Endothelial cell of umbilical vein (primary cell): Measurements from ENCODE around the gene GMPPA. TPM values are rescaled to one million over a fixed set of nuclear protein-coding genes. Genes with fewer than 3 reads are reported as not detected.

Experiments used
- BruUV-seq: library from RNA; stranded (reverse); fragments of 400-500 nt; replicated peaks from 2 replicates; lab custom pipeline; 2021; lab: Mats Ljungman, UMichigan
- CTCF ChIA-PET: fragments of 300-600, 350-600 bp; sonication (Branson Sonifier 250); formaldehyde crosslinking; loops from one replicate; lab custom pipeline; 2021; ENCODE audit warnings: antibody characterized with exemption, inconsistent platforms; lab: Charles Lee
- POLR2A ChIA-PET: fragments of 300-600, 350-600 bp; sonication (Branson Sonifier 250); formaldehyde crosslinking; loops from one replicate; lab custom pipeline; 2021; ENCODE audit warnings: antibody characterized with exemption, inconsistent platforms; lab: Charles Lee
- DNase-seq: peaks from one replicate; pipeline ENCODE4 v3.0.0-alpha.2; 2011; ENCODE audit warnings: low read depth, low spot score
- FAIRE-seq: peaks from 2 replicates; lab custom pipeline; 2011; peaks lifted over from hg19 to GRCh38; lab: Jason Lieb, UNC
- H2AFZ ChIP-seq: 2 replicates; pipeline ENCODE4 v1.6.0; 2012; ENCODE audit warnings: low read depth, low read length, control low read depth, inconsistent platforms
- H3K27ac ChIP-seq: 2 replicates; pipeline ENCODE4 v1.5.1; 2011; ENCODE audit warnings: low read depth, mild to moderate bottlenecking, control low read depth, low read length, moderate library complexity; ENCODE audit not compliant: insufficient read depth
- H3K27me3 ChIP-seq, 2 experiments: 2 replicates each; pipeline versions ENCODE4 v1.6.0 to v1.6.1; 2011; ENCODE audit warnings: low read length in 2 of 2, mixed read lengths in 1 of 2; ENCODE audit not compliant: control insufficient read depth in 2 of 2, insufficient read depth in 2 of 2
- H3K36me3 ChIP-seq, 2 experiments: 2 replicates in 1 of 2; 3 replicates in 1 of 2; pipeline ENCODE4 v1.5.1; 2011; ENCODE audit warnings: low read length in 2 of 2, mild to moderate bottlenecking in 1 of 2, moderate library complexity in 1 of 2; ENCODE audit not compliant: control insufficient read depth in 2 of 2, insufficient read depth in 2 of 2; ENCODE audit errors: extremely low read depth in 1 of 2
- H3K4me1 ChIP-seq: 3 replicates; pipeline ENCODE4 v1.5.1; 2011; ENCODE audit warnings: mild to moderate bottlenecking, low read length; ENCODE audit not compliant: control insufficient read depth, insufficient read depth; ENCODE audit errors: extremely low read depth
- H3K4me2 ChIP-seq: 2 replicates; pipeline ENCODE4 v1.6.1; 2011; ENCODE audit warnings: low read length, control low read depth, mixed read lengths; ENCODE audit not compliant: insufficient read depth
- H3K4me3 ChIP-seq, 3 experiments: fragments of 200-600 bp in 1 of 3; sonication (generic), shearing (Covaris generic) in 1 of 3; replicated peaks in 1 of 3; 2 replicates each; pipeline ENCODE4 v1.5.1; 2011 to 2016; ENCODE audit warnings: control low read depth in 3 of 3, low read length in 3 of 3, mild to moderate bottlenecking in 2 of 3, inconsistent platforms in 1 of 3, low read depth in 1 of 3, moderate library complexity in 1 of 3; ENCODE audit not compliant: insufficient read depth in 1 of 3
- H3K79me2 ChIP-seq: 2 replicates; pipeline ENCODE4 v1.6.0; 2012; ENCODE audit warnings: low read length, inconsistent platforms; ENCODE audit not compliant: control insufficient read depth, insufficient read depth
- H3K9ac ChIP-seq: replicated peaks from 2 replicates; pipeline ENCODE3; 2011; ENCODE audit warnings: low read length, control low read depth; ENCODE audit not compliant: insufficient read depth; ENCODE audit errors: extremely low read depth
- H3K9me1 ChIP-seq: replicated peaks from 3 replicates; pipeline ENCODE4 v1.6.0; 2011; ENCODE audit warnings: mild to moderate bottlenecking, low read length; ENCODE audit not compliant: control insufficient read depth, insufficient read depth; ENCODE audit errors: extremely low read depth
- H3K9me3 ChIP-seq: replicated peaks from 2 replicates; pipeline ENCODE4 v1.5.1; 2012; ENCODE audit warnings: low read length, inconsistent platforms; ENCODE audit not compliant: control insufficient read depth, insufficient read depth
- H4K20me1 ChIP-seq: replicated peaks from 2 replicates; pipeline ENCODE3; 2011; ENCODE audit warnings: mild to moderate bottlenecking, low read length; ENCODE audit not compliant: control insufficient read depth, insufficient read depth; ENCODE audit errors: extremely low read depth
- EZH2 ChIP-seq: IDR thresholded peaks from 2 replicates; pipeline ENCODE4 v1.6.1; 2012; ENCODE audit warnings: borderline replicate concordance, low read depth, mild to moderate bottlenecking, moderate library complexity, low read length, inconsistent platforms; ENCODE audit not compliant: severe bottlenecking
- FOS ChIP-seq: IDR thresholded peaks from 2 replicates; pipeline ENCODE4 v1.6.1; 2011; ENCODE audit warnings: mild to moderate bottlenecking, low read length, moderate library complexity, borderline replicate concordance; ENCODE audit not compliant: insufficient read depth
- GATA2 ChIP-seq: IDR thresholded peaks from 2 replicates; pipeline ENCODE4 v1.7.0; 2011; ENCODE audit warnings: low read depth, mild to moderate bottlenecking, moderate library complexity, mixed read lengths, low read length; ENCODE audit not compliant: insufficient read length, insufficient read depth
- JUN ChIP-seq: IDR thresholded peaks from 2 replicates; pipeline ENCODE4 v1.6.1; 2011; ENCODE audit warnings: borderline replicate concordance, low read depth; ENCODE audit not compliant: insufficient read length, insufficient read depth
- MAX ChIP-seq: IDR thresholded peaks from 2 replicates; pipeline ENCODE4 v1.6.1; 2011; ENCODE audit not compliant: insufficient read depth, insufficient read length
- MYC ChIP-seq: IDR thresholded peaks from one replicate; pipeline ENCODE4 v1.6.1; 2011; ENCODE audit warnings: mild to moderate bottlenecking, low read depth, low read length
- POLR2A ChIP-seq: IDR thresholded peaks from 2 replicates; pipeline ENCODE4 v1.6.1; 2012; ENCODE audit warnings: low read depth, mild to moderate bottlenecking, control low read depth, low read length
- POLR2AphosphoS5 ChIP-seq: IDR thresholded peaks from 2 replicates; pipeline ENCODE4 v1.6.1; 2012; ENCODE audit warnings: low read depth, mild to moderate bottlenecking, control low read depth, low read length, moderate library complexity; ENCODE audit not compliant: insufficient read depth
- dilution Hi-C: fragments of 300-500 bp; cut with MboI; formaldehyde crosslinking; loops from one replicate; pipeline ENCODE4 v1.15.0; 2019; ENCODE audit warnings: low sequenced_read_pairs; ENCODE audit not compliant: extremely low pct_ligation_motif_present
- intact Hi-C: fragments of 100-400 bp; cut with micrococcal nuclease; formaldehyde crosslinking; loops from one replicate; pipeline ENCODE4 v1.10.0; 2022
- polyA plus RNA-seq, 4 experiments: library from polyadenylated mRNA; depleted of rRNA in 3 of 4; stranded (reverse) in 3 of 4; unstranded in 1 of 4; fragments of >200 nt; gene quantifications; 2 replicates each; pipeline versions ENCODE4 v1.2.1 to v1.2.3, GENCODE V29; 2011 to 2012; ENCODE audit warnings: missing spikeins in 1 of 4
- total RNA-seq: library from RNA; stranded (reverse); gene quantifications from 2 replicates; pipeline ENCODE4 v1.2.3, GENCODE V29; 2021
- TF ChIP-seq, protein P1 (sequence below), 2 donors: IDR thresholded peaks; 1 replicate in 1 of 2; 2 replicates in 1 of 2; pipeline ENCODE4 v1.5.1; 2011; ENCODE audit warnings: low read length in 2 of 2, mild to moderate bottlenecking in 2 of 2, moderate library complexity in 2 of 2, control low read depth in 1 of 2, inconsistent platforms in 1 of 2, low read depth in 1 of 2; ENCODE audit not compliant: insufficient read depth in 1 of 2; ENCODE audit errors: extremely low read depth in 1 of 2

The GMPPA gene
- total and polyA plus RNA-seq, 2 donors (not counting 3 experiments of a cell fraction or from before 2014, with no cell fraction given): 39.1 to 104 TPM

DNA sequence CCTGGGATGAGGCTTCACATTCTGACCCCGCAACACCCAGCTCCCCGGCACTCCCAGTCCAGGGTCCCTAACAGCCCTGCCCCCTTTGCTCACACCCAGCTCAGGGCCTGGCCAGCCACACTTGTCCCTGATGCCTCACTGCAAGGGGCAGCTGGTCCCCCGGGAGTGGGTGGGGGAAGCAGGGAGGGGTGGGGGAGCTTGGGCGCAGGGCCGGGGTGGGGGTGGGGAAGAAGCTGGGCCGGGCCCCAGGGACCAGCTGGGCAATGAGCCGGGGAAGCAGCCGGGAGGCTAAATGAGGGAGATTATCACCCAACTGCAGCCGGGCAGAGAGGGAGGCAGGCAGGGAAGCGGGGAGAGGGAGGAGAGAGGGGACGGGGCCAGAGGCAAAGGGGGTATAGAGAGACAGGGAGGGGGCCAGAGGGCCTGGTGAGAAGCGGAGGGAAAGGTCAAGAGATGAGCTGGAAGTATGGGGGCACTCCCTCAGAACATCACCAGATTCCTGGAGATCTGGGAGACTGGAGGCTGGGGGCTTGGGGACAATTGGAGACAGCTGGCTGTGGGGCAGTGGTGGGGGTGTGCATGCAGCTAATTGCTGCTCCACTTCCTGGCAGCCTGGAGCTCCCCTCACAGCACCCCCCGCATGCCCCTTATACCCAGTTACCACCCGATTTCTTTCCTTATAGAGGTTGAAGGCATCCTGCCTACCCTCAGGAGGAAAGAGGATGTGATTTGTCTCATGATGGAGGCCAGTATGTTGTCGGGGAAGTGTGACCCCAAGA, 13.0 kb downstream of the GMPPA start:
- DNase-seq (no peak), FAIRE-seq (no peak)
- H3K4me1 ChIP-seq: no peaks in the 10 kb centered on the region
- no peak overlapping the region for H3K9ac ChIP-seq
- no peak overlapping the region for H2AFZ ChIP-seq
- no peak overlapping the region for H3K4me2 ChIP-seq
- no peak for TF ChIP-seq JUN
- TF ChIP-seq MAX: no peak
- no peak for TF ChIP-seq GATA2
- TF ChIP-seq FOS: no peak
- no peak for TF ChIP-seq EZH2
- TF ChIP-seq, protein P1, sequence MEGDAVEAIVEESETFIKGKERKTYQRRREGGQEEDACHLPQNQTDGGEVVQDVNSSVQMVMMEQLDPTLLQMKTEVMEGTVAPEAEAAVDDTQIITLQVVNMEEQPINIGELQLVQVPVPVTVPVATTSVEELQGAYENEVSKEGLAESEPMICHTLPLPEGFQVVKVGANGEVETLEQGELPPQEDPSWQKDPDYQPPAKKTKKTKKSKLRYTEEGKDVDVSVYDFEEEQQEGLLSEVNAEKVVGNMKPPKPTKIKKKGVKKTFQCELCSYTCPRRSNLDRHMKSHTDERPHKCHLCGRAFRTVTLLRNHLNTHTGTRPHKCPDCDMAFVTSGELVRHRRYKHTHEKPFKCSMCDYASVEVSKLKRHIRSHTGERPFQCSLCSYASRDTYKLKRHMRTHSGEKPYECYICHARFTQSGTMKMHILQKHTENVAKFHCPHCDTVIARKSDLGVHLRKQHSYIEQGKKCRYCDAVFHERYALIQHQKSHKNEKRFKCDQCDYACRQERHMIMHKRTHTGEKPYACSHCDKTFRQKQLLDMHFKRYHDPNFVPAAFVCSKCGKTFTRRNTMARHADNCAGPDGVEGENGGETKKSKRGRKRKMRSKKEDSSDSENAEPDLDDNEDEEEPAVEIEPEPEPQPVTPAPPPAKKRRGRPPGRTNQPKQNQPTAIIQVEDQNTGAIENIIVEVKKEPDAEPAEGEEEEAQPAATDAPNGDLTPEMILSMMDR (IDR thresholded peaks at IDR 0.05; ENCODE audit: extremely low read depth in 1 of 2, insufficient read depth in 1 of 2, low read depth in 1 of 2, low read length in 2 of 2): no peak
- TF ChIP-seq MYC: no peak
- no peak for TF ChIP-seq POLR2A
- TF ChIP-seq POLR2AphosphoS5: no peak
- no peaks in the 10 kb centered on the region for H4K20me1 ChIP-seq
- H3K36me3 ChIP-seq: no peaks in the 10 kb centered on the region
- BruUV-seq: no TSS peak
- H3K9me3 ChIP-seq: no peaks in the 10 kb centered on the region
- intact Hi-C loops (no loop called here), dilution Hi-C loops (no loop called here)
- H3K79me2 ChIP-seq: no peaks in the 10 kb centered on the region
- H3K4me3 ChIP-seq: no peak overlapping the region
- no peaks in the 10 kb centered on the region for H3K9me1 ChIP-seq
- ChIA-PET POLR2A (no interaction called here), CTCF (interaction anchor here (1.0 to 6.6 kb wide), 7 partner anchors 9 to 109 kb away, joined by 3 to 39 read pairs (median 4); a partner anchor contains a TSS)
- no peak overlapping the region for H3K27ac ChIP-seq
- peaks cover 50 to 58% of the 10 kb centered on the region in 2 experiments for H3K27me3 ChIP-seq
